ENCODE measurements around the gene VCP. TPM values are rescaled to one million over a fixed set of nuclear protein-coding genes. Genes with fewer than 3 reads are reported as not detected.
"Not testable (repeated sequence)": the region's sequence is repeated elsewhere in the genome, so short reads cannot be mapped to it uniquely, and the experiment has no call there.

Gene VCP
- total RNA-seq, 3 donors from 2014 or later (not counting 1 experiment from before 2014, with no cell fraction given): 303 to 338 (median 322) TPM

- Mint-ChIP-seq H3K27me3 (ENCODE audit: low read depth in 2 of 2) (no peaks in the 10 kb centered on the region), H3K27ac (no peak overlapping the region), H3K4me3 (no peak overlapping the region), H3K36me3 (no peaks in the 10 kb centered on the region), H3K9me3 (no peaks in the 10 kb centered on the region), H3K4me1 (peaks cover 0 to 11% of the 10 kb centered on the region in 2 donors)
- TF ChIP-seq, protein P1, sequence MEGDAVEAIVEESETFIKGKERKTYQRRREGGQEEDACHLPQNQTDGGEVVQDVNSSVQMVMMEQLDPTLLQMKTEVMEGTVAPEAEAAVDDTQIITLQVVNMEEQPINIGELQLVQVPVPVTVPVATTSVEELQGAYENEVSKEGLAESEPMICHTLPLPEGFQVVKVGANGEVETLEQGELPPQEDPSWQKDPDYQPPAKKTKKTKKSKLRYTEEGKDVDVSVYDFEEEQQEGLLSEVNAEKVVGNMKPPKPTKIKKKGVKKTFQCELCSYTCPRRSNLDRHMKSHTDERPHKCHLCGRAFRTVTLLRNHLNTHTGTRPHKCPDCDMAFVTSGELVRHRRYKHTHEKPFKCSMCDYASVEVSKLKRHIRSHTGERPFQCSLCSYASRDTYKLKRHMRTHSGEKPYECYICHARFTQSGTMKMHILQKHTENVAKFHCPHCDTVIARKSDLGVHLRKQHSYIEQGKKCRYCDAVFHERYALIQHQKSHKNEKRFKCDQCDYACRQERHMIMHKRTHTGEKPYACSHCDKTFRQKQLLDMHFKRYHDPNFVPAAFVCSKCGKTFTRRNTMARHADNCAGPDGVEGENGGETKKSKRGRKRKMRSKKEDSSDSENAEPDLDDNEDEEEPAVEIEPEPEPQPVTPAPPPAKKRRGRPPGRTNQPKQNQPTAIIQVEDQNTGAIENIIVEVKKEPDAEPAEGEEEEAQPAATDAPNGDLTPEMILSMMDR (IDR thresholded peaks at IDR 0.05): no peak
- intact Hi-C loops (cut with micrococcal nuclease): no loop called here
- H3K27me3 ChIP-seq (ENCODE audit: control insufficient read depth, insufficient read depth, low read length): no peaks in the 10 kb centered on the region
- DNase-seq (no peak), ATAC-seq (peak in 1 of 3 donors; percentile 44)
- no peaks in the 10 kb centered on the region for H3K9me3 ChIP-seq (ENCODE audit: control insufficient read depth, insufficient read depth, low read length)
- H3K4me3 ChIP-seq (ENCODE audit: low read length): no peak overlapping the region
- H3K27ac ChIP-seq (ENCODE audit: low read length): no peak overlapping the region
- no peaks in the 10 kb centered on the region for H3K4me1 ChIP-seq (ENCODE audit: control insufficient read depth, insufficient read depth, low read length)
- WGBS (ENCODE audit: insufficient coverage): 83% methylated on average over 3 of the region's 3 CpGs
- no peaks in the 10 kb centered on the region for H3K36me3 ChIP-seq (ENCODE audit: control insufficient read depth, insufficient read depth, low read length)
Observed at GRCh38 chr9:35026671-35027070, 45.8 kb downstream of the VCP start.

- H3K27ac Mint-ChIP-seq, H3K4me3 Mint-ChIP-seq: not testable (repeated sequence)
- 8% methylated on average over 5 of the region's 5 CpGs for WGBS (ENCODE audit: insufficient coverage)
Observed at GRCh38 chr9:35023443-35023842, 49.0 kb downstream of the VCP start.

DNA sequence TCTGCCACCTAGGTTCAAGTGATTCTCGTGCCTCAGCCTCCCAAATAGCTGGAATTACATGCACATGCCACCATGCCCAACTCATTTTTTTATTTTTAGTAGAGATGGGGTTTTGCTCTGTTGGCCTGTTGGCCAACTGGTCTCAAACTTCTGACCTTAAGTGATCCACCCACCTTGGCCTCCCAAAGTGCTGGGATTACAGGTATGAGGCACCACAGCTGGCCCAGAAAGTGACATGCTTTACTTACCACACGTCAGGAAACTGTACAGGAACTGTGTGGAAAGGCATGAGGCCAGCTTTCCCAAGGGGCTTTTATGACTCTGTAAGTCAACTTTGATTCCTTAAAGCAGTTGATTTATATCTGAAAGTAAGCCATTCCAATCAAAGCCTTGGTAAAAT lies 57.9 kb downstream of the VCP start:
- TF ChIP-seq, protein P1 (IDR thresholded peaks at IDR 0.05): no peak
- Mint-ChIP-seq H3K27ac (no peak overlapping the region), H3K4me3 (no peak overlapping the region), H3K9me3 (peaks cover 7 to 13% of the 10 kb centered on the region in 2 donors), H3K4me1 (no peaks in the 10 kb centered on the region), H3K27me3 (ENCODE audit: low read depth in 2 of 2) (no peaks in the 10 kb centered on the region), H3K36me3 (peaks cover 17% of the 10 kb centered on the region)
- H3K4me3 ChIP-seq (ENCODE audit: low read length): no peak overlapping the region
- intact Hi-C loops (cut with micrococcal nuclease): no loop called here
- DNase-seq (no peak), ATAC-seq (no peak)
- 50% methylated on average over 2 of the region's 2 CpGs for WGBS (ENCODE audit: insufficient coverage)
- peaks cover 8% of the 10 kb centered on the region for H3K9me3 ChIP-seq (ENCODE audit: control insufficient read depth, insufficient read depth, low read length)
- no peaks in the 10 kb centered on the region for H3K4me1 ChIP-seq (ENCODE audit: control insufficient read depth, insufficient read depth, low read length)
- H3K36me3 ChIP-seq (ENCODE audit: control insufficient read depth, insufficient read depth, low read length): peaks cover 5% of the 10 kb centered on the region
- H3K27ac ChIP-seq (ENCODE audit: low read length): no peak overlapping the region
- H3K27me3 ChIP-seq (ENCODE audit: control insufficient read depth, insufficient read depth, low read length): no peaks in the 10 kb centered on the region

More at GRCh38 chr9:35023443-35023842, 49.0 kb downstream of the VCP start:
- intact Hi-C loops (cut with micrococcal nuclease); ATAC-seq; H3K9me3 ChIP-seq (ENCODE audit: control insufficient read depth, insufficient read depth, low read length); H3K27me3 ChIP-seq (ENCODE audit: control insufficient read depth, insufficient read depth, low read length); H3K27me3 Mint-ChIP-seq (ENCODE audit: low read depth in 2 of 2); H3K36me3 Mint-ChIP-seq; DNase-seq; H3K9me3 Mint-ChIP-seq; H3K4me1 ChIP-seq (ENCODE audit: control insufficient read depth, insufficient read depth, low read length); H3K27ac ChIP-seq (ENCODE audit: low read length); H3K36me3 ChIP-seq (ENCODE audit: control insufficient read depth, insufficient read depth, low read length); H3K4me3 ChIP-seq (ENCODE audit: low read length): not testable (repeated sequence)
- H3K4me1 Mint-ChIP-seq: peaks cover 0 to 11% of the 10 kb centered on the region in 2 donors

GRCh38 chr9:35010351-35010958 lies 62.0 kb downstream of the VCP start:
- Histone ChIP-seq H3K4me3 (ENCODE audit: low read length) (no peak overlapping the region), H3K27me3 (ENCODE audit: control insufficient read depth, insufficient read depth, low read length) (no peaks in the 10 kb centered on the region), H3K36me3 (ENCODE audit: control insufficient read depth, insufficient read depth, low read length) (peaks cover 5% of the 10 kb centered on the region), H3K27ac (ENCODE audit: low read length) (no peak overlapping the region), H3K9me3 (ENCODE audit: control insufficient read depth, insufficient read depth, low read length) (peaks cover 9% of the 10 kb centered on the region), H3K4me1 (ENCODE audit: control insufficient read depth, insufficient read depth, low read length) (no peaks in the 10 kb centered on the region)
- H3K27me3 Mint-ChIP-seq (ENCODE audit: low read depth in 2 of 2): no peaks in the 10 kb centered on the region
- H3K4me1 Mint-ChIP-seq: no peaks in the 10 kb centered on the region
- H3K27ac Mint-ChIP-seq: no peak overlapping the region
- TF ChIP-seq, protein P1 (IDR thresholded peaks at IDR 0.05): no peak
- intact Hi-C loops (cut with micrococcal nuclease): no loop called here
- peaks cover 7 to 13% of the 10 kb centered on the region in 2 donors for H3K9me3 Mint-ChIP-seq
- WGBS (ENCODE audit: insufficient coverage): 90% methylated on average over 3 of the region's 3 CpGs
- no peak overlapping the region for H3K4me3 Mint-ChIP-seq
- peaks cover 17% of the 10 kb centered on the region for H3K36me3 Mint-ChIP-seq
- DNase-seq (no peak), ATAC-seq (no peak)

Other genes starting within 250 kb of the VCP start
- not detected for gene PHF24, start 114.3 kb downstream of the VCP start, total RNA-seq
- 1 to 10 TPM; 1.1 to 2.4 (median 1.9) TPM for gene DNAJB5, start 82.9 kb downstream of the VCP start, total RNA-seq
- gene FANCG, start 7.3 kb upstream of the VCP start, total RNA-seq: 10 to 100 TPM; 33.9 to 38.9 (median 35.7) TPM
- gene PIGO, start 24.0 kb upstream of the VCP start, total RNA-seq: 10 to 100 TPM; 23.6 to 28.2 (median 27.7) TPM
- gene STOML2, start 30.5 kb upstream of the VCP start, total RNA-seq: 10 to 100 TPM; 41.4 to 43.9 (median 41.6) TPM
- 10 to 100 TPM; 21.0 to 28.3 (median 23.9) TPM for gene ATOSB, start 43.2 kb upstream of the VCP start, total RNA-seq
- under 1 TPM; 0.21 to 0.78 (median 0.27) TPM for gene UNC13B, start 89.4 kb upstream of the VCP start, total RNA-seq